Measurements from ENCODE around the gene ENOX1. TPM values are rescaled to one million over a fixed set of nuclear protein-coding genes. Genes with fewer than 3 reads are reported as not detected.

ENOX1 gene
- total and polyA plus RNA-seq, 5 donors, result 2.1 to 2.6 (median 2.2) TPM

DNA sequence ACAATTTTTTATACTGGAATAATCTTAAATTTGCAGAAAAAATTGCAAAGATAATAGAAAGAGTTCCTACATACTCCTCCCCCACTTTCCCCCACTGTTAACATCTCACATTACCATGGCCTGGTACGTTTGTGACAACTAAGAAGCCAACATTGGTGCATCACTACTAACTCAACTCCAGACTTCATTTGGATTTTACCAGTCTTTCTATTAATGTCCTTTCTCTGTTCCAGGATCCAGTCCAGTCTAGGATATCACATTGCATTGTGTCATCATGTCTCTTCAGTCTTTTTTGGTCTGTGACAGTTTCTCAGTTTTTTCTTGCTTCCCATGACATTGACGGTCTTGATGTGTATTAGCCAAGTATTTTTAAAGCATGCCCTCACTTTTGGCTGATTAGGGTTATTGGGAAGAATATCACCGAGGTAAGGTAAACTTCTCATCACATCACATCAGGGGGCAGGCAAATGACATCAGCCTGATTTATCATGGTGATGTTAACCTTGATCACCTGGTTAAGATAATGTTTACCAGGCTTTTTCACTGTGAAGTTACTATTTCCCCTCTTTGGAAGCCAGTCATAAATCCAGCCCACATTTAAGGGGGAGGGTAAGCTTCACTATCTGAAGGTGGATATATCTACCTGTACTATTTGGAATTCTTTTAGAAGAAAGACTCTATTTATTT, 322.1 kb downstream of the ENOX1 start:
- no peaks in the 10 kb centered on the region for H3K27me3 ChIP-seq (ENCODE audit: control insufficient read depth, insufficient read depth)
- H3K4me1 ChIP-seq (ENCODE audit: control insufficient read depth, insufficient read depth, low read length), result no peaks in the 10 kb centered on the region
- 79% methylated on average over 3 of the region's 3 CpGs for WGBS
- DNase-seq (no peak), ATAC-seq (no peak)
- no peaks in the 10 kb centered on the region for H3K9me3 ChIP-seq (ENCODE audit: control insufficient read depth, low read length)
- H3K4me3 ChIP-seq (ENCODE audit: low read length), result no peak overlapping the region
- H3K27ac ChIP-seq (ENCODE audit: low read length), result no peak overlapping the region
- intact Hi-C loops (cut with DNase I), result no loop called here

GRCh38 chr13:43448605-43449336, 338.0 kb downstream of the ENOX1 start:
- H3K4me3 ChIP-seq (ENCODE audit: low read length), result no peak overlapping the region
- no peaks in the 10 kb centered on the region for H3K27me3 ChIP-seq (ENCODE audit: control insufficient read depth, insufficient read depth)
- no peaks in the 10 kb centered on the region for H3K9me3 ChIP-seq (ENCODE audit: control insufficient read depth, low read length)
- intact Hi-C loops (cut with DNase I), result no loop called here
- H3K27ac ChIP-seq (ENCODE audit: low read length), result no peak overlapping the region
- no peak for ATAC-seq
- 89% methylated on average over 10 of the region's 10 CpGs for WGBS
- H3K4me1 ChIP-seq (ENCODE audit: control insufficient read depth, insufficient read depth, low read length), result no peaks in the 10 kb centered on the region
- DNase-seq, result no peak

DNA sequence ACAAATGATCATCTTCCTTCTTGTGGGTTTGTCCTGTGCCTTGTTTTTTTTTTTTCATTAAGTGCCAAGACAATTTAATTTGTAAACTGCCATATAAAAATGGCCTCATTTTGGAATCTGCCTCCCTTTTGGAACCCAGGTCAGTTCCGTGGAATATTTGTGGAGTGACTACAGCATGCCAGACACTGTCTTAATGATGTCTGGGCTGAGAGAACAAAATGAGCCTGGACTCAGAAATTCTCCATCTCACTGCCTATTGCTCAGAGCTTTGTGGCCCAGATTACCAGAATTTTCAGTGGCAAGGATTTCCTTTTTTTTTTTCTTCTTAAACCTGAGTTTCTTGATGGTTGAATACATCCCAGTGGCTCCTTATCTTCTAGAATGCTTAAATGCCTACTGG, 340.6 kb downstream of the ENOX1 start:
- DNase-seq (no peak), ATAC-seq (no peak)
- Histone ChIP-seq H3K4me1 (ENCODE audit: control insufficient read depth, insufficient read depth, low read length) (no peaks in the 10 kb centered on the region), H3K4me3 (ENCODE audit: low read length) (no peak overlapping the region), H3K9me3 (ENCODE audit: control insufficient read depth, low read length) (no peaks in the 10 kb centered on the region), H3K27ac (ENCODE audit: low read length) (no peak overlapping the region), H3K27me3 (ENCODE audit: control insufficient read depth, insufficient read depth) (no peaks in the 10 kb centered on the region)
- 63% methylated on average over 1 of the region's 1 CpG for WGBS
- intact Hi-C loops (cut with DNase I), result no loop called here

- 51% methylated on average over 2 of the region's 2 CpGs for WGBS
- peak in 1 of 2 donors; percentile 85 for ATAC-seq
- intact Hi-C loops (cut with DNase I), result no loop called here
Measured at GRCh38 chr13:43445668-43446067, 341.1 kb downstream of the ENOX1 start.

DNA sequence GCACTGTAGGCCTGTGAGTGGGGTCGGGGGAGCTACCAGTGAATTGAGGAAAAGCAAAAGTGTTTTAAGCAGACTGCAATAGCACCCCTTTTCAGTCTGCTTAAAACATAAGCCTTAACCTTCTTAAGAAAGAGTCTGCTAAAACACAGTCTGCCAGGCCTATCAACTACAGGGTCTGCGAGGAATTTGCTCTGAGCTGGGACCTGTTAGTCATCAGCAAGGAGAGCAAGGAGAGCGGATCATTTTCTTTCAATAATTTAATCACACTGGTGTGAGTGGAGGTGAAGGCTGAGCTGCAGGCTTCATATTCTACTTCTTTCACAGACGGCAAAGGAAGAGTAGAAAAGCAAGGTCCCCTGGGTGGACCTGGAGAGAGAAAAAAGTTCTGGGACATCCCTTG, 342.7 kb downstream of the ENOX1 start:
- intact Hi-C loops (cut with DNase I), result no loop called here
- no peaks in the 10 kb centered on the region for H3K9me3 ChIP-seq (ENCODE audit: control insufficient read depth, low read length)
- no peak overlapping the region for H3K27ac ChIP-seq (ENCODE audit: low read length)
- no peak overlapping the region for H3K4me3 ChIP-seq (ENCODE audit: low read length)
- no peaks in the 10 kb centered on the region for H3K27me3 ChIP-seq (ENCODE audit: control insufficient read depth, insufficient read depth)
- no peak for DNase-seq
- H3K4me1 ChIP-seq (ENCODE audit: control insufficient read depth, insufficient read depth, low read length), result no peaks in the 10 kb centered on the region
- no peak for ATAC-seq
- 89% methylated on average over 4 of the region's 4 CpGs for WGBS

More at GRCh38 chr13:43445668-43446067, 341.1 kb downstream of the ENOX1 start:
- Histone ChIP-seq H3K27me3 (ENCODE audit: control insufficient read depth, insufficient read depth) (no peaks in the 10 kb centered on the region), H3K9me3 (ENCODE audit: control insufficient read depth, low read length) (no peaks in the 10 kb centered on the region), H3K4me3 (ENCODE audit: low read length) (no peak overlapping the region), H3K27ac (ENCODE audit: low read length) (no peak overlapping the region), H3K4me1 (ENCODE audit: control insufficient read depth, insufficient read depth, low read length) (no peaks in the 10 kb centered on the region)
- peak in 1 of 3 donors; percentile 22 for DNase-seq

DNA sequence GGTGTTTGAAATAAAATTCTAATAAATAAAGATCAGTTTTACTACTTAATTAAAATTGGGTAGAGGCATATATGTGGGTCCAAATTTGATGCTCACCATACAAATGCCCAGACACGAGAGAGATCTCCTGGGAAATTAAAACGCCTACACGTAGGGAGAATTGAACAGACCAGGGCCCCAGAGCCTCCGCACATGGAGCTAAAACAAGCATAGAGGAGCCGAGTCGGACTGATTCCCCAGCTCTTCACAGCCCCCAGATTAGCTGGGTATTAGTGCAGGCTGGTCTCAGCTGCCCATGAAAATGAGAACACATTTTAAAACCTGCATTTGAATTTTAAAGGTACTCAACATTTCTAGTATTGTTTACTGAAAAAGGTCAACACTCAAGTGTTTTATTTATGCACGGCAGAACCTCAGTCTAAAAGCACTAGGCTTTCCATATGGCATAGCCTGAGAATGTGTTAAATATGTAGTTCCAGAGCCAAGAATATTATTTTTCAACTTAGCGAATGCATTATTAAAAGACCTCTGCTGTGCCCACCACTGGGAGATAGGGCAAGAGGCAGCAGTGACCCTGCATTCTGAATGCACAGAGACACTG, 344.8 kb downstream of the ENOX1 start:
- Histone ChIP-seq H3K9me3 (ENCODE audit: control insufficient read depth, low read length) (no peaks in the 10 kb centered on the region), H3K4me1 (ENCODE audit: control insufficient read depth, insufficient read depth, low read length) (no peaks in the 10 kb centered on the region), H3K4me3 (ENCODE audit: low read length) (no peak overlapping the region), H3K27me3 (ENCODE audit: control insufficient read depth, insufficient read depth) (no peaks in the 10 kb centered on the region), H3K27ac (ENCODE audit: low read length) (no peak overlapping the region)
- 88% methylated on average over 8 of the region's 8 CpGs for WGBS
- intact Hi-C loops (cut with DNase I), result no loop called here
- ATAC-seq (no peak), DNase-seq (no peak)

- ATAC-seq, result no peak
- H3K9me3 ChIP-seq (ENCODE audit: control insufficient read depth, low read length), result no peaks in the 10 kb centered on the region
- no peak overlapping the region for H3K27ac ChIP-seq (ENCODE audit: low read length)
- DNase-seq, result no peak
- 75% methylated on average over 6 of the region's 6 CpGs for whole genome bisulfite sequencing
- H3K4me3 ChIP-seq (ENCODE audit: low read length), result no peak overlapping the region
- intact Hi-C loops (cut with DNase I), result no loop called here
- no peaks in the 10 kb centered on the region for H3K4me1 ChIP-seq (ENCODE audit: control insufficient read depth, insufficient read depth, low read length)
- H3K27me3 ChIP-seq (ENCODE audit: control insufficient read depth, insufficient read depth), result no peaks in the 10 kb centered on the region
Measured at GRCh38 chr13:43441464-43441863, 345.3 kb downstream of the ENOX1 start.

GRCh38 chr13:43434191-43434590, 352.6 kb downstream of the ENOX1 start:
- Histone ChIP-seq H3K4me3 (ENCODE audit: low read length) (no peak overlapping the region), H3K27ac (ENCODE audit: low read length) (no peak overlapping the region), H3K9me3 (ENCODE audit: control insufficient read depth, low read length) (no peaks in the 10 kb centered on the region), H3K4me1 (ENCODE audit: control insufficient read depth, insufficient read depth, low read length) (no peaks in the 10 kb centered on the region), H3K27me3 (ENCODE audit: control insufficient read depth, insufficient read depth) (no peaks in the 10 kb centered on the region)
- intact Hi-C loops (cut with DNase I), result no loop called here
- 82% methylated on average over 3 of the region's 3 CpGs for WGBS
- DNase-seq, result no peak
- peak; percentile 33 to 51 for ATAC-seq

DNA sequence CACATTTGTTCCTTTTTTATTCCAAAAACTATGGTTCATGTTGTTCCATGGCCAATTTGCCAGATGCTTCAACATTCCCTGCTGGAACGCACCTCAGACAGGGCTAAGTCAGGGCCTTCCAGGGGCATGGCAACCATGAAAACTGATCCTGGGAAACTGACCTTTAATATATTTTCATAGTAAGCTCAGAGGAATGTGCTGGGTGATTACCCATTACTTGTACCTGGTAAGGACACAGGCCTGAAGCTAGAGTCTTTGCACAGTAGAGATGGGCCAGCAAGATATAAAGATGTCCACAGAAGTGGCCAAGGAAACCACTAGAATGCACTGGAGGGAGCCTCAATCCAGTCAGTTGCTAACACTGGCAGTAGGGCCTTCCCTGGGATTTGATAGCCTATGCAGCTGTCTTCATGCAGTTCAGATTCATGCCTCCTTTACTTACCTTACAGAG, 353.1 kb downstream of the ENOX1 start:
- Histone ChIP-seq H3K4me1 (ENCODE audit: control insufficient read depth, insufficient read depth, low read length) (no peaks in the 10 kb centered on the region), H3K27me3 (ENCODE audit: control insufficient read depth, insufficient read depth) (no peaks in the 10 kb centered on the region), H3K9me3 (ENCODE audit: control insufficient read depth, low read length) (no peaks in the 10 kb centered on the region), H3K4me3 (ENCODE audit: low read length) (no peak overlapping the region), H3K27ac (ENCODE audit: low read length) (no peak overlapping the region)
- ATAC-seq (peak in 1 of 2 donors; percentile 28), DNase-seq (no peak)
- 71% methylated on average over 1 of the region's 1 CpG for WGBS
- intact Hi-C loops (cut with DNase I), result no loop called here

DNA sequence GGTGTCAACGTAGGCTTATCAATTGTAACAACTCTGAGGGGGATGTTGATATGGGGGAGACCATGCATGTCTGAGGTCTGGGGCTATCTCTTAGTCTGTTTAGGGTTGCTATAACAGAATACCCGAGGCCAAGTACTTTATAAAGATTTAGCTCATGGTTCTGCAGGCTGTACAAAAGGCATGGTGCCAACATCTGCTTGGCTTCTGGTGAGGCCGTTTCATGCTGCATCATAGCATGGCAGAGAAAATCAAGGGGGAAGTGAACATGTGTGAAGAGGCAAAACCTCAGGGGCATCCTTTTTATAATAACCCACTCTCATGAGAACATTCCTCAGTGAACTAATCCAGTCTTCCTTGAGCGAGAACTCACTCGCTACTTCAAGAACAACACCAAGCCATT, 353.8 kb downstream of the ENOX1 start:
- H3K4me3 ChIP-seq (ENCODE audit: low read length), result no peak overlapping the region
- WGBS, result 61% methylated on average over 5 of the region's 5 CpGs
- no peaks in the 10 kb centered on the region for H3K27me3 ChIP-seq (ENCODE audit: control insufficient read depth, insufficient read depth)
- no peak for DNase-seq
- ATAC-seq, result no peak
- H3K9me3 ChIP-seq (ENCODE audit: control insufficient read depth, low read length), result no peaks in the 10 kb centered on the region
- no peak overlapping the region for H3K27ac ChIP-seq (ENCODE audit: low read length)
- intact Hi-C loops (cut with DNase I), result no loop called here
- no peaks in the 10 kb centered on the region for H3K4me1 ChIP-seq (ENCODE audit: control insufficient read depth, insufficient read depth, low read length)

- Histone ChIP-seq H3K4me3 (ENCODE audit: low read length) (no peak overlapping the region), H3K27ac (ENCODE audit: low read length) (no peak overlapping the region), H3K4me1 (ENCODE audit: control insufficient read depth, insufficient read depth, low read length) (no peaks in the 10 kb centered on the region), H3K9me3 (ENCODE audit: control insufficient read depth, low read length) (no peaks in the 10 kb centered on the region), H3K27me3 (ENCODE audit: control insufficient read depth, insufficient read depth) (no peaks in the 10 kb centered on the region)
- intact Hi-C loops (cut with DNase I), result no loop called here
- DNase-seq (no peak), ATAC-seq (no peak)
- 85% methylated on average over 8 of the region's 8 CpGs for WGBS
Measured at GRCh38 chr13:43431841-43432240, 354.9 kb downstream of the ENOX1 start.

Measured in right cardiac atrium (tissue), 5 donors.